ENCODE results near the gene DEDD.

DNA sequence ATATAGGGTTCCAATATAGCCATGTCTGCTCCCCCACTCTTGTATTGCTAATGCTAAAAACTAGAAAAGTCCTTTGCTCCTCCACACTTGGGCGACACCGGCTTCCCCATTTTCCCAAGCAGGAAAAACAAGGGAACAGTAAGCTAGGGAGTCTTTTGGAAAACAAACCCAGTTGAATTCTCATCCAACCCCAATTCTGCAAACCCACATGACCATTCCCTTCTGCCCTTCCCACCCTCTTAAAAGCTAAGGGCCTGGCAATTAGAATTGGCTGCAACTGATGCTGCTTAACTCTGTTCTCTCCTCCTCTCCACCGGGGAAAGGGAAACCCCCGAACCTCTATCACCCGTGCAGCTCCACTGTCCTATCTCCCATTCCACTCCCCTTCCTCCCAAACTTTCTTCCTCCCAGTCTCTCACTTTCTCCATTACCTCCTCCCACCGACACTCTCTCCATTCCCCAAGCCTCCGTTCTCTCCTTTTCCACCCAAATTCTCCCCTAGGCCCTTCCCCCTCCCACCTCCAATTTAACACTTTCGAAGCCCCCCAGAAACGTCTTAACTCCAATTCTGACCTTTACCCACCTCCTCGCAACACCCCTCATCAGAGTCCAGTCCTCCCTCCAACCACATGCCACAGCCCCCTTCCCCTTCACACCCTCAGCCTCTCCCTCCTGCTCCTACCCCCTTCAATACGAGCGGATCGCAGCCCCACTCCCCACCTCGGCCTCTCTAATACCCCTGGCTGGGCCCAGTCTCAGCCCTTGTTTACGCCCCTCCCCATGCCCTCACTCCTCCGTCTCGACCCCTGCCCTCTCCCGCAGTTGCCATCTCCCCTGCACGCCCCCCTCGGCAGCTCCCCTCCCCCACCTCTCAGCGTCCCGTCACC, 701 bp downstream of the DEDD start:
- TF ChIP-seq POLR2A (IDR thresholded peaks at IDR 0.05; ENCODE audit: low read depth, low read length): no peak
- no peak for TF ChIP-seq POLR2AphosphoS5 (IDR thresholded peaks at IDR 0.05; ENCODE audit: low read depth, low read length)
- TF ChIP-seq TAF1 (IDR thresholded peaks at IDR 0.05; ENCODE audit: low read depth, low read length): no peak
- TF ChIP-seq SPI1 (IDR thresholded peaks at IDR 0.05; ENCODE audit: low read depth, low read length): no peak
- TF ChIP-seq POU2F2 (IDR thresholded peaks at IDR 0.05; ENCODE audit: low read depth, low read length): no peak
- TF ChIP-seq PAX5 (IDR thresholded peaks at IDR 0.05; ENCODE audit: insufficient read depth, low read length, severe bottlenecking): no peak

Measured in GM12891 (cell line).